A673 (cell line): ENCODE measurements around the gene ADAMTS2.

Experiments used
- EZH2 ChIP-seq: fragments of 200-600 bp; sonication (generic); IDR thresholded peaks from 2 replicates; pipeline ENCODE4 v1.6.1; 2017; ENCODE audit warnings: borderline replicate concordance, low read depth, mild to moderate bottlenecking, mixed read lengths, antibody characterized with exemption, low read length; ENCODE audit not compliant: poor library complexity, severe bottlenecking
- TF ChIP-seq, protein P1 (sequence below): fragments of 300-800, 200-600 bp; sonication (generic); conservative IDR thresholded peaks from 2 replicates; pipeline ENCODE4 v1.5.1; 2017; ENCODE audit warnings: low read depth, mild to moderate bottlenecking, antibody characterized with exemption, low read length, moderate library complexity, mixed read lengths

DNA sequence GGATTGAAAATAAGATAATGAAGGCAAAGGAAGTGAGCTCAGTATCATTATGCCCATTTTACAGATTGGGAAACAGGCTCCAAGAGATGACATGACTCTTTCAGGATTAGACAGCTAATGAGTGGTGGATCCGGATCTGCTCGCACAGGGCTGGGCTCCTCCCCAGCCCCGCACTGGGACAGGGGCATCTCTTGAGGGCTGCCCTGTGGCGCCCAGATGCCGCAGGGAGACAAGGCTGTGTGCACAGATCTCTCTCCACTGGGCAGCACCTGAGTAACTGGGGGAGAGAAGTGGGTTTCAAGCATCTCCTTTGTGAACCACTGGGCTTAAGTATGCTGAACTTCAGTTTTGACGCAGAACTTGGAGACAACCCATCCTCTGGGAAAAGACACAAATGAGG lies 43.9 kb downstream of the ADAMTS2 start:
- no peak for TF ChIP-seq EZH2
- TF ChIP-seq, protein P1, sequence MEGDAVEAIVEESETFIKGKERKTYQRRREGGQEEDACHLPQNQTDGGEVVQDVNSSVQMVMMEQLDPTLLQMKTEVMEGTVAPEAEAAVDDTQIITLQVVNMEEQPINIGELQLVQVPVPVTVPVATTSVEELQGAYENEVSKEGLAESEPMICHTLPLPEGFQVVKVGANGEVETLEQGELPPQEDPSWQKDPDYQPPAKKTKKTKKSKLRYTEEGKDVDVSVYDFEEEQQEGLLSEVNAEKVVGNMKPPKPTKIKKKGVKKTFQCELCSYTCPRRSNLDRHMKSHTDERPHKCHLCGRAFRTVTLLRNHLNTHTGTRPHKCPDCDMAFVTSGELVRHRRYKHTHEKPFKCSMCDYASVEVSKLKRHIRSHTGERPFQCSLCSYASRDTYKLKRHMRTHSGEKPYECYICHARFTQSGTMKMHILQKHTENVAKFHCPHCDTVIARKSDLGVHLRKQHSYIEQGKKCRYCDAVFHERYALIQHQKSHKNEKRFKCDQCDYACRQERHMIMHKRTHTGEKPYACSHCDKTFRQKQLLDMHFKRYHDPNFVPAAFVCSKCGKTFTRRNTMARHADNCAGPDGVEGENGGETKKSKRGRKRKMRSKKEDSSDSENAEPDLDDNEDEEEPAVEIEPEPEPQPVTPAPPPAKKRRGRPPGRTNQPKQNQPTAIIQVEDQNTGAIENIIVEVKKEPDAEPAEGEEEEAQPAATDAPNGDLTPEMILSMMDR, result no peak
